ENCODE results near the gene TLR1.

The TLR1 gene, protein sequence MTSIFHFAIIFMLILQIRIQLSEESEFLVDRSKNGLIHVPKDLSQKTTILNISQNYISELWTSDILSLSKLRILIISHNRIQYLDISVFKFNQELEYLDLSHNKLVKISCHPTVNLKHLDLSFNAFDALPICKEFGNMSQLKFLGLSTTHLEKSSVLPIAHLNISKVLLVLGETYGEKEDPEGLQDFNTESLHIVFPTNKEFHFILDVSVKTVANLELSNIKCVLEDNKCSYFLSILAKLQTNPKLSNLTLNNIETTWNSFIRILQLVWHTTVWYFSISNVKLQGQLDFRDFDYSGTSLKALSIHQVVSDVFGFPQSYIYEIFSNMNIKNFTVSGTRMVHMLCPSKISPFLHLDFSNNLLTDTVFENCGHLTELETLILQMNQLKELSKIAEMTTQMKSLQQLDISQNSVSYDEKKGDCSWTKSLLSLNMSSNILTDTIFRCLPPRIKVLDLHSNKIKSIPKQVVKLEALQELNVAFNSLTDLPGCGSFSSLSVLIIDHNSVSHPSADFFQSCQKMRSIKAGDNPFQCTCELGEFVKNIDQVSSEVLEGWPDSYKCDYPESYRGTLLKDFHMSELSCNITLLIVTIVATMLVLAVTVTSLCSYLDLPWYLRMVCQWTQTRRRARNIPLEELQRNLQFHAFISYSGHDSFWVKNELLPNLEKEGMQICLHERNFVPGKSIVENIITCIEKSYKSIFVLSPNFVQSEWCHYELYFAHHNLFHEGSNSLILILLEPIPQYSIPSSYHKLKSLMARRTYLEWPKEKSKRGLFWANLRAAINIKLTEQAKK

DNA sequence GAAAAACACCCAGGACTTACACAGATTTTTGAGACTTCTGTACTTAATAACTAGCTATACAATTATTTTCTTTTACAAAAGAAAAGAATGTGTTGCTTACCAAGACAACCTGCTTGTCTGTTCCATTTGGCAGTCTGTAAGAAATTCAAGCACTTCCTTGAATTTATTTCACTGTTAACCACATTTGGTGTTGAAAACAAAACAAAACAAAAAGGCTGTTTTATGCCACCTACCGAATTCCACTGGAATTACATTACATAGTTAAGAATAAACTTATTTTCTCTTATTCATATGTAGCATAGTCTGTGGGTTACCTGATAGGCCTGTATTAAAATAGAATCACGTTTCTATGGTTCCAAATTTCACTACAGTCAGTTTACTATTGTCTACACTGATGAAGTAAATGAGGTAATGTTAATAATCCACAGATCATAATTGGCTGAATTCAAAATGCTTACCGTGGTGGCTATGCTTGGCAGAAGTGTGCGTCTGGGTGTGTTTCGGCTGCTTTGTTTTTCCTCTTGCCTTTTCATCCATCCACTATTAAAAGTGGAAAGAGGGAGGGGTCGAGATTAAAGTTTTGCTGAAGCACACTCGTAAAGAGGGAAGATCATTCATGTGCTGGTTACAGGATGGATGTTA lies at the start of gene TLR1:
Gene TLR1 (minus strand): TSS at position 138 of the 642 bp plus-strand sequence. CDS start 5,960 bp downstream, outside the sequence.
- no peak for TF ChIP-seq GATA2 (IDR thresholded peaks at IDR 0.05; ENCODE audit: low read depth, low read length)
- TF ChIP-seq GATA3 (IDR thresholded peaks at IDR 0.05; ENCODE audit: low read depth, low read length) = no peak

DNA sequence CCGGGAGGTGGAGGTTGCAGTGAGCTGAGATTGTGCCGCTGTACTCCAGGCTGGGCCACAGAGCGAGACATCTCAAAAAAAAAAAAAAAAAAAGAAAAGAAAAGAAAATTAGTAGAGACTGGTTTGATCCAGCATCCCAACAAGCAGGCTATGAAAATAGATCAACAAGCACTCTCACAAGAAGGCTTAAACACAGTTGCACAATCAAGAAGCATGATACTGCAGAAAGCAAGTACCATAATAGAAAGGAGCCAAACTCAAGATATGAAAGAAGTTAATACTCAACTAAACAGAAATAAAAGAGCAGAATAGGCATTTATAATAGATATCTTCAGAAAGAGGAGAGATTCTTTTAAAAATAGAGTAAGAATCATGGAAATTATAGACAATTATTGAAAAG lies 41.4 kb upstream of the TLR1 start:
- no peak for TF ChIP-seq GATA2 (IDR thresholded peaks at IDR 0.05; ENCODE audit: low read depth, low read length)
- no peak for TF ChIP-seq GATA3 (IDR thresholded peaks at IDR 0.05; ENCODE audit: low read depth, low read length)

DNA sequence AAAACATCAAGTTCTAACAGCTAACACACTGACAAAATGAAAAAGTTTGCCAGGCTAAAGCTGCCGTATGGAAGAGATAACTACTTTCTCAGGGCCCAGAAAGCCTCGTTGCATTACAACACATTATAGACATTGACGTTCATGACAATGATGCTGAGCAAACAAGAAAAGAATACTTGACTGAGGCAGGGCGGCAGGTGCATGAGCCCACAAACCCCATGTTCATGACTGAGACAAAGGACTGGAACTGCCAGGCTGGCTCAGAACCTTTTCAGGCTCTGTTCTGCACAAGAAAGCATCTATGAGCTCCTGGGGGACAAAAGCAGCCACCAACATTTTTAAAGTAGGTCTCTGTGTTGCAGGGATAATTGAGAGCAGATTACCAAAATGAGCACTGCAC lies 38.4 kb upstream of the TLR1 start:
- no peak for TF ChIP-seq GATA2 (IDR thresholded peaks at IDR 0.05; ENCODE audit: low read depth, low read length)
- TF ChIP-seq GATA3 (IDR thresholded peaks at IDR 0.05; ENCODE audit: low read depth, low read length) = no peak

DNA sequence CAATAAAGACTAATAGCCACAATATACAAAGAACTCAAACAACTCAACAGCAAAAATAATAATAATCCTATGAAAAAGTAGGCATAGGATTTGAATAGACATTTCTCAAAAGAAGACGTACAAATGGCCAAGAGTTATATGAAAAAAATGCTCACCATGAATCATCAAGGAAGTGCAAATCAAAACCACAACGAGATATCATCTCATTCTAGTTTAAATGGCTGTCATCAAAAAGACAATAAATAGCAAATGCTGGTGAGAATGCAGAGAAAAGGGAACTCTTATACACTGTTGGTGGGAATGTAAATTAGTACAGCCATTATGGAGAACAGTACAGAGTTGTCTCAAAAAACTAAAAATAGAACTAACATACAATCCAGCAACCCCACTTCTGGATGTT lies 33.3 kb upstream of the TLR1 start:
- TF ChIP-seq GATA2 (IDR thresholded peaks at IDR 0.05; ENCODE audit: low read depth, low read length) (no peak), GATA3 (IDR thresholded peaks at IDR 0.05; ENCODE audit: low read depth, low read length) (no peak)

DNA sequence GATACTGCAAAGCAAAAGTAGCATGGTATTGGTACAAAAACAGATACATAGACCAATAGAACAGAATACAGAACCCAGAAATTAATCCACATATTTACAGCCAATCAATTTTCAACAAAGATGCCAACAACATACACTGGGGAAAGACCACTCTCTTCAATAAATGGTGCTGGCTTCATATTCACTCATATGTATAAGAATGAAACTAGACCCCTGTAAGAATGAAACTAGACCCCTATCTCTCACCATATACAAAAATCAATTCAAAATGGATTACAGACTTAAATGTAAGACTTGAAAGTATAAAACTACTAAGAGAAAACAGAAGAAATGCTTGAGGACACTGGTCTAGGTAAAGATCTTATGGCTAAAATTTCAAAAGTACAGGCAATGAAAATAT lies 32.7 kb upstream of the TLR1 start:
- TF ChIP-seq GATA2 (IDR thresholded peaks at IDR 0.05; ENCODE audit: low read depth, low read length) (no peak), GATA3 (IDR thresholded peaks at IDR 0.05; ENCODE audit: low read depth, low read length) (no peak)

DNA sequence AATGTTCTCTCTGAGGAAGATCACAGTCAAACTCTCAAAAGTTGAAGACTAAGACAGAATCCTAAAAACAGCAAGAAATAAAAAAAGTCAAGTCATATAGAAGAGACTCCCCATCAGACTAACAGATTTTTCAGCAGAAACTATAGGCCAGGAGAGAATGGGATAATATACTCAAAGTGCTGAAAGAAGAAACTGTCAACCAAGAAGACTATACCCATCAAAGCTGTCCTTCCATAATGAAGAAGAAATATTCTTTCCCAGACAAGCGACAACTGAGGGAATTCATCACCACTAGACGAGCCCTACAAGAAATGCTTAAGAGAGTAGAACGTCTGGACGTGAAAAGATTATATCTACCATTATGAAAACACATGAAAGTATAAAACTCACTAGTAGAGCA lies 30.0 kb upstream of the TLR1 start:
- TF ChIP-seq GATA3 (IDR thresholded peaks at IDR 0.05; ENCODE audit: low read depth, low read length) (no peak), GATA2 (IDR thresholded peaks at IDR 0.05; ENCODE audit: low read depth, low read length) (no peak)

DNA sequence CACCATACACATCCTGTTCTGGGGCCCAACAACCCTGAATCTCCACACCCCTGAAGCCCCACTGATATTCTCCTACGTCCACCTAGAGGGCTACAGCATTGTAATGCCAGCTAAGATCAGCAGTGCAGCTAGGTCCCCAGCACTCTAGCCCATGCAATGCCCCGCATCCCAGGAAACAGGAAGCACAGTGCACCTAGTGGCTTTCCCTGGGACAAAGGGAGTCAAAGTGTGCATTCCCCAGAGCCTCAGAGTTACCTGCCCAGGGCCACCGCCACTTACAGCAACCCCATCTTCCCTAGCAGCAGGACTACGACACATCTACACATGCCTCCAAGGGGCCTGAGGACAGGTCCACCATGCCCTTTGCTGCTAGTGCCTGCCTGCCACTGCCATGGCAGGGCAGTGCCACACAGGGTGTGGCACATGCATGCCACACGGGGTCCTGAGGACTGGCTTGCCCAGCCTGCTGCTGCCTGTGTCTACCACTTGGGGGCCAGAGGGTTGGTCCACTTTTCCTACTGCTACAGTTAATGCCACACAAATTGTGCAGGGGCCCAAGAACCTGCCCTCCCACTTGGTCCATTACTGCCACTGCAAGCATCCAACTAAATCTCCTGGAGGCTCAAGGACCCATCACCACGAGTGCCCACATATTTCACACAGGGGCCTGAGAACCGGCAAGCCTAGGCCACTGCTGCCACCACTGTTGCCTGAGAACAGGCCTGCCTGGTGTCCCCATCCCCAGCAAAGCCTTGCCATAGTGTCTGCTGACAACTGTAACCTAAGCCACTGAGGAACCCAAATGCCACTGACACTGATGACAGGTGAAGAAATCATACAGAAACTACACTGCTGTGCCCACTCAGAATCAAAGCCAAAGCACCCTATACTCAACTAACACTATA lies 28.3 kb upstream of the TLR1 start:
- TF ChIP-seq GATA2 (IDR thresholded peaks at IDR 0.05; ENCODE audit: low read depth, low read length) (no peak), GATA3 (IDR thresholded peaks at IDR 0.05; ENCODE audit: low read depth, low read length) (no peak)

DNA sequence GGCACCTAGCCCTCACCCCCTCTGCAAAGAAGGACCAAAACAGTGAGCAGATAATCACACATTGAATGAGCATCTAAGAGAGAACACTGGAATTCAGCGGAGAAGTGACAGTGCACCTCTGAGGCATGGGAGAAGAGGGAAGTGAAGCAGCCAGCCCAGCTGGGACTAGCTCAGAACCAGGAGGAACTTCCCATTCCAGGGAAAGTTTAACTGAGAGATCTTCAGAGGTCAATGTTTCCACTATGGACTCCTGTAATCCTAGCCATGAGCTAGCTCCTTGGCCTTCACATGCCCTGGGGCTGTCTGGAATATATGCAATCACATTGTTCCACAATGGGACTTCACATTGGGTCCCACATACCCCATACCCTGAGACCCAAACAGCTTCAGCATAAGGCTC lies 27.6 kb upstream of the TLR1 start:
- TF ChIP-seq GATA2 (IDR thresholded peaks at IDR 0.05; ENCODE audit: low read depth, low read length) = no peak
- TF ChIP-seq GATA3 (IDR thresholded peaks at IDR 0.05; ENCODE audit: low read depth, low read length) = no peak

DNA sequence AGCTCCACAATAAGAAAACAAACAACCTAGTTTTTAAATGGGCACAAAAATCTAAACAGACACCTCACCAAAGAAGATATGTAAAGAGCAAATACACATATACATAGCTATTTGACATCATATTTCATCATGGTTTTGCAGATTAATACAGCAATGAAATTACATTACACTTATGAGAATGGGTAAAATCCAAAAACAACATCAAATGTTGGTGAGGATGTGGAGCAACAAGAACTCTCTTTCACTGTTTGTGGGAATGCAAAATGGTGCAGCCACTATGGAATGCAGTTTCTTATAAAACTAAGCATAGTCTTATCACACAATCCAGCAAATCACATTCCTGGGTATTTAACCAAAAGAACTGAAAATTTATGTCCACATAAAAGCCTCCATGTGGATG lies 27.1 kb upstream of the TLR1 start:
- TF ChIP-seq GATA2 (IDR thresholded peaks at IDR 0.05; ENCODE audit: low read depth, low read length) (no peak), GATA3 (IDR thresholded peaks at IDR 0.05; ENCODE audit: low read depth, low read length) (no peak)

DNA sequence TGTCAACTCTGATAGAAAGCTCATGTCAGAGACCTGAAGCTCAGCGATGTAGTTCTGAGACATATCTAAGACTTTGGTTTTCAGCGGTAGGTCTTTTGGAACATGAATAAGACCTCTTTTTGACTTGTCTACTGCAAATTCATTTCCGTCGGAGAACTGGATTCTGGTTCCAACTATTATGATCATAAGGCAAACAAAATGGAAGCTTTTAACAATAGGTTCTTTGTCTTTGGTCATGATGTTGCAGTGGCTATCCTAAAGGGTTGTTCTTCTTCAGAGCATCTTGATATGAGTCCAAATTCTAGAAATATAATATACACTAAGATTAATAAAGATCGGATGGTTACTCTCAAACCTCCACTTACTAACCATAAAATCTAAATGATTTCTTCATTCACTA lies 24.6 kb upstream of the TLR1 start:
- TF ChIP-seq GATA2 (IDR thresholded peaks at IDR 0.05; ENCODE audit: low read depth, low read length) (no peak), GATA3 (IDR thresholded peaks at IDR 0.05; ENCODE audit: low read depth, low read length) (no peak)

DNA sequence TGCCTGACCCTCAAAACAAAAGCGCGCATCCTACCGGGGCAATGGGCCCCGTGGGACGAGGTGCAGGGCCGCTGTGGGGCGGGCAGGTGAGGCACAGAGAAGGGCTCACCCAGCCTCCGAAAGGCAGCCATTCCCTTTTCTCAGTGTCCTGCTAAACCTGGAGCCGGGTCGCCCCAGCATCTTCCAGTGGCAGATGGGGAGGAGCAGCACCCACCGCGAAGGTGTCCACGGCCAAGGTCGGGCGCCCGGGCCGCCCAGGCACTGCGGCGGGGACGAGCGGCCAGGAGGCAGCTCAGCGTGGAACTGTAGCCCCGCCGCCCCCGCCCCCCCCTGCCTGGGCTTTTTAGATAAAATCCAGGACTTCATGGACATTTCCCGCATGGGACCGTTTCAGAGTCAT lies 19.2 kb upstream of the TLR1 start:
- TF ChIP-seq GATA3 (IDR thresholded peaks at IDR 0.05; ENCODE audit: low read depth, low read length) (no peak), GATA2 (IDR thresholded peaks at IDR 0.05; ENCODE audit: low read depth, low read length) (no peak)

DNA sequence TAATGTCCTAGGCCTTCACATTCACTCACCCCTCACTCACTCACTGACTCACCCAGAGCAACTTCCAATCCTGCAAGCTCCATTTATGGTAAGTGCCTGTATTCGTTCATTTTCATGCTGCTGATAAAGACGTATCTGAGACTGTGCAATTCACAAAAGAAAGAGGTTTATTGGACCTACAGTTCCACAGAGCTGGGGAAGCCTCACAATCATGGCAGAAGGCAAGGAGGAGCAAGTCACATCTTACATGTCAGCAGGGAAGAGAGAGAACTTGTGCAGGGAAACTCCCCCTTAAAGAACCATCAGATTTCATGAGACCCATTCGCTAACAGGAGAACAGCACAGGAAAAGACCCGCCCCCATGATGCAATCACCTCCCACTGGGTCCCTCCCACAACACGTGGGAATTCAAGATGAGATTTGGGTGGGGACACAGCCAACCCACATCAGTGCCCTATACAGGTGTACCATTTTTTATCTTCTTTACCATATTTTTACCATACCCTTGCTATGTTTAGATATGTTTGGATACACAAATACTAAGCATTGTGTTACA lies 18.2 kb upstream of the TLR1 start:
- TF ChIP-seq GATA2 (IDR thresholded peaks at IDR 0.05; ENCODE audit: low read depth, low read length) = no peak
- no peak for TF ChIP-seq GATA3 (IDR thresholded peaks at IDR 0.05; ENCODE audit: low read depth, low read length)

DNA sequence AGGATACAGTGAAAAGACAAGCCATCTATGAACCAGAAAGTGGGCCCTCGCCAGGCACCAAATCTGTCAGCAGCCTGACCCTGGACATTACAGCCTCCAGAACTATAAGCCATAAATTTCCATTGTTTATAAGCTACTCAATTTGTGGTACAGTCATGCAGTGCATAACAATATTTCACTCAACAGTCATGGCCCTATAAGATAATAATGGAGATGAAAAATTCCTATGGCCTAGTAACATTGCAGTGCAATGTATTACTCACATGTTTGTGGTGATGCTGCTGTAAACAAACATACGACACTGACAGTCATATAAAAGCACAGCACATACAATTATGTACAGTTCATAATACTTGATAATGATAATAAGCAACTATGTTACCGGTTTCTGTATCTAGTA lies 17.1 kb upstream of the TLR1 start:
- TF ChIP-seq GATA2 (IDR thresholded peaks at IDR 0.05; ENCODE audit: low read depth, low read length) = no peak
- TF ChIP-seq GATA3 (IDR thresholded peaks at IDR 0.05; ENCODE audit: low read depth, low read length) = no peak

All from SH-SY5Y (cell line).